H9 (cell line): ENCODE results near the gene UHRF1. TPM values are rescaled to one million over a fixed set of nuclear protein-coding genes. Genes with fewer than 3 reads are reported as not detected.

Source experiments
- DNase-seq: peaks from one replicate; pipeline ENCODE4 v3.0.0-alpha.2; 2017
- H2AFZ ChIP-seq: one replicate; pipeline ENCODE4 v1.6.1; 2013; ENCODE audit warnings: mild to moderate bottlenecking, low read length, control low read depth, moderate library complexity
- H2AK5ac ChIP-seq: 2 replicates; pipeline ENCODE4 v1.6.1; 2013; ENCODE audit warnings: low read length, control low read depth, mixed read lengths; ENCODE audit not compliant: insufficient read length
- H2BK120ac ChIP-seq: one replicate; pipeline ENCODE4 v1.6.1; 2013; ENCODE audit warnings: low read depth, mild to moderate bottlenecking, low read length, control low read depth, inconsistent platforms; ENCODE audit not compliant: poor library complexity, severe bottlenecking
- H2BK12ac ChIP-seq: 2 replicates; pipeline ENCODE4 v1.6.1; 2013; ENCODE audit warnings: low read length, control low read depth, mixed read lengths, low read depth; ENCODE audit not compliant: insufficient read length
- H2BK15ac ChIP-seq: 2 replicates; pipeline ENCODE4 v1.6.1; 2013; ENCODE audit warnings: low read depth, low read length, control low read depth
- H2BK20ac ChIP-seq: one replicate; pipeline ENCODE4 v1.6.1; 2013; ENCODE audit warnings: low read depth, mild to moderate bottlenecking, low read length, control low read depth, inconsistent platforms; ENCODE audit not compliant: poor library complexity, severe bottlenecking
- H2BK5ac ChIP-seq: 2 replicates; pipeline ENCODE4 v1.6.1; 2013; ENCODE audit warnings: low read length, control low read depth, mixed read lengths; ENCODE audit not compliant: insufficient read length
- H3K14ac ChIP-seq: 2 replicates; pipeline ENCODE4 v1.6.1; 2013; ENCODE audit warnings: low read length, control low read depth; ENCODE audit not compliant: insufficient read depth
- H3K18ac ChIP-seq: 2 replicates; pipeline ENCODE4 v1.6.1; 2013; ENCODE audit warnings: low read depth, mild to moderate bottlenecking, mixed read lengths, low read length, control low read depth; ENCODE audit not compliant: insufficient read length
- H3K23ac ChIP-seq: 2 replicates; pipeline ENCODE4 v1.6.1; 2013; ENCODE audit warnings: low read length, control low read depth, mixed read lengths, low read depth; ENCODE audit not compliant: insufficient read length
- H3K23me2 ChIP-seq: 2 replicates; pipeline ENCODE4 v1.6.1; 2013; ENCODE audit warnings: low read depth, mild to moderate bottlenecking, mixed read lengths, low read length, control low read depth; ENCODE audit not compliant: insufficient read length, poor library complexity, severe bottlenecking
- H3K27ac ChIP-seq: 2 replicates; pipeline ENCODE4 v1.5.1; 2013; ENCODE audit warnings: low read length, control low read depth, mixed read lengths, low read depth; ENCODE audit not compliant: insufficient read length
- H3K27me3 ChIP-seq: 2 replicates; pipeline ENCODE4 v1.6.1; 2013; ENCODE audit warnings: low read length, control low read depth, inconsistent platforms; ENCODE audit not compliant: insufficient read depth
- H3K4ac ChIP-seq: 2 replicates; pipeline ENCODE4 v1.6.1; 2013; ENCODE audit warnings: low read depth, mild to moderate bottlenecking, control low read depth, inconsistent platforms, low read length, moderate library complexity
- H3K4me1 ChIP-seq: 2 replicates; pipeline ENCODE4 v1.6.1; 2013; ENCODE audit warnings: low read length, control low read depth, inconsistent platforms; ENCODE audit not compliant: insufficient read depth
- H3K4me2 ChIP-seq: 2 replicates; pipeline ENCODE4 v1.6.1; 2013; ENCODE audit warnings: low read length, control low read depth, mixed read lengths; ENCODE audit not compliant: insufficient read length, insufficient read depth
- H3K56ac ChIP-seq: 2 replicates; pipeline ENCODE4 v1.6.1; 2013; ENCODE audit warnings: low read depth, mild to moderate bottlenecking, mixed read lengths, low read length, control low read depth; ENCODE audit not compliant: insufficient read length
- H3K79me1 ChIP-seq: 2 replicates; pipeline ENCODE4 v1.6.1; 2013; ENCODE audit warnings: low read depth, mild to moderate bottlenecking, moderate library complexity, low read length, control low read depth, inconsistent platforms; ENCODE audit not compliant: insufficient read depth, poor library complexity, severe bottlenecking
- H3K79me2 ChIP-seq: 2 replicates; pipeline ENCODE4 v1.6.1; 2013; ENCODE audit warnings: low read length, control low read depth, inconsistent platforms; ENCODE audit not compliant: insufficient read depth
- H3K9ac ChIP-seq: 2 replicates; pipeline ENCODE4 v1.6.1; 2013; ENCODE audit warnings: low read length, control low read depth, mixed read lengths; ENCODE audit not compliant: insufficient read length; ENCODE audit errors: extremely low read depth
- H3K9me3 ChIP-seq: one replicate; pipeline ENCODE4 v1.6.1; 2013; ENCODE audit warnings: low read depth, low read length, inconsistent platforms; ENCODE audit not compliant: control insufficient read depth
- H3T11ph ChIP-seq: one replicate; pipeline ENCODE4 v1.6.1; 2013; ENCODE audit warnings: mild to moderate bottlenecking, low read length, control low read depth, inconsistent platforms
- H4K20me1 ChIP-seq: one replicate; pipeline ENCODE4 v1.6.1; 2013; ENCODE audit not compliant: control insufficient read depth, insufficient read length, insufficient read depth
- H4K5ac ChIP-seq: 2 replicates; pipeline ENCODE4 v1.6.1; 2013; ENCODE audit warnings: low read depth, mild to moderate bottlenecking, mixed read lengths, low read length, control low read depth; ENCODE audit not compliant: insufficient read length
- H4K8ac ChIP-seq: replicated peaks from 2 replicates; pipeline ENCODE4 v1.6.1; 2013; ENCODE audit warnings: low read length, control low read depth, mixed read lengths, low read depth; ENCODE audit not compliant: insufficient read length
- H4K91ac ChIP-seq: 2 replicates; pipeline ENCODE4 v1.6.1; 2013; ENCODE audit warnings: low read depth, mild to moderate bottlenecking, moderate library complexity, mixed read lengths, low read length, control low read depth; ENCODE audit not compliant: insufficient read length
- H3K27ac Mint-ChIP-seq, 3 experiments: 2 replicates in 2 of 3; 3 replicates in 1 of 3; pipeline ENCODE4 v1.8.0; 2020 to 2021; ENCODE audit warnings: mixed read lengths in 3 of 3, mild to moderate bottlenecking in 1 of 3, moderate library complexity in 1 of 3
- H3K27me3 Mint-ChIP-seq: 2 replicates; pipeline ENCODE4 v1.8.0; 2021; ENCODE audit warnings: low read depth, mild to moderate bottlenecking, moderate library complexity, mixed read lengths
- H3K36me3 Mint-ChIP-seq, 3 experiments: 2 replicates in 2 of 3; 3 replicates in 1 of 3; pipeline ENCODE4 v1.8.0; 2020 to 2021; ENCODE audit warnings: low read depth in 3 of 3, mixed read lengths in 3 of 3; ENCODE audit not compliant: insufficient read depth in 1 of 3
- H3K4me1 Mint-ChIP-seq, 2 experiments: 2 replicates each; pipeline ENCODE4 v1.8.0; 2020; ENCODE audit warnings: mixed read lengths in 2 of 2
- H3K4me3 Mint-ChIP-seq, 2 experiments: 2 replicates in 1 of 2; 3 replicates in 1 of 2; pipeline ENCODE4 v1.8.0; 2020 to 2021; ENCODE audit warnings: mild to moderate bottlenecking in 2 of 2, mixed read lengths in 2 of 2, moderate library complexity in 1 of 2
- H3K9me3 Mint-ChIP-seq, 2 experiments: 2 replicates in 1 of 2; 3 replicates in 1 of 2; pipeline ENCODE4 v1.8.0; 2020; ENCODE audit warnings: mild to moderate bottlenecking in 2 of 2, mixed read lengths in 2 of 2, moderate library complexity in 1 of 2
- CTCF ChIP-seq: fragments of 200-600 bp; sonication (generic); conservative IDR thresholded peaks from 3 replicates; pipeline ENCODE4 v1.8.0; 2021; ENCODE audit warnings: antibody characterized with exemption, mild to moderate bottlenecking
- WGBS: extraction: QIAGEN DNeasy Blood & Tissue Kit; methylation state at CpG from one replicate; pipeline ENCODE4 v1.1.7; 2013; ENCODE audit warnings: missing lambda C conversion rate, low lambda C conversion rate, mixed read lengths; ENCODE audit not compliant: insufficient read length; ENCODE audit errors: extremely low coverage; 5-methylcytosine and 5-hydroxymethylcytosine counted together
- total RNA-seq: library from RNA; stranded (reverse); gene quantifications from 2 replicates; pipeline ENCODE4 v1.2.1, GENCODE V29; 2021

Gene UHRF1
- total RNA-seq, 1 experiment from 2014 or later = 106 TPM

- Histone ChIP-seq H3K9ac (no peak overlapping the region), H2AFZ (no peak overlapping the region), H3K14ac (no peak overlapping the region), H2BK5ac (no peak overlapping the region), H2AK5ac (no peak overlapping the region), H3K27ac (no peak overlapping the region), H3K56ac (no peak overlapping the region), H3K23ac (no peak overlapping the region), H3K79me1 (peaks cover 2% of the 10 kb centered on the region), H3K9me3 (no peaks in the 10 kb centered on the region), H2BK20ac (no peak overlapping the region), H4K20me1 (no peaks in the 10 kb centered on the region), H2BK12ac (no peak overlapping the region), H4K8ac (no peak overlapping the region), H3K23me2 (no peaks in the 10 kb centered on the region), H4K5ac (no peak overlapping the region), H3K18ac (no peak overlapping the region), H3K79me2 (peaks cover 8% of the 10 kb centered on the region; the same call in 1 of the 2 replicates), H2BK15ac (no peak overlapping the region), H3K4me1 (no peaks in the 10 kb centered on the region), H3K27me3 (no peaks in the 10 kb centered on the region), H3K4me2 (no peak overlapping the region), H3K4ac (no peak overlapping the region), H4K91ac (no peak overlapping the region), H2BK120ac (no peak overlapping the region), H3T11ph (no peak overlapping the region)
- H3K27ac Mint-ChIP-seq = peak overlapping the region in 2 of 3 experiments; percentile 25 to 33; a peak in 3 of 7 replicates
- no CpG with 5 or more reads among the region's 36 CpGs for WGBS
- H3K27me3 Mint-ChIP-seq = no peaks in the 10 kb centered on the region; the same call in 1 of the 2 replicates
- H3K36me3 Mint-ChIP-seq = peaks cover 2 to 12% (median 8%) of the 10 kb centered on the region in 3 experiments; a peak in 6 of 7 replicates
- no peak for TF ChIP-seq CTCF
- no peak overlapping the region for H3K4me3 Mint-ChIP-seq
- H3K4me1 Mint-ChIP-seq = peaks cover 15 to 25% of the 10 kb centered on the region in 2 experiments
- no peak for DNase-seq
- no peaks in the 10 kb centered on the region for H3K9me3 Mint-ChIP-seq
Measured at GRCh38 chr19:4977299-4978174, 68.2 kb downstream of the UHRF1 start.
